Mesangial cell (primary cell): Measurements from ENCODE around the gene CDRT4. TPM values are rescaled to one million over a fixed set of nuclear protein-coding genes. Genes with fewer than 3 reads are reported as not detected.

ENCODE experiments used
- total RNA-seq: library from RNA; depleted of rRNA; stranded (reverse); fragments of >200 nt; gene quantifications from 2 replicates; pipeline ENCODE4 v1.2.3, GENCODE V29; 2015

The CDRT4 gene
- 1.6 TPM in 1 of 2 replicates, not detected in the other for total RNA-seq

DNA sequence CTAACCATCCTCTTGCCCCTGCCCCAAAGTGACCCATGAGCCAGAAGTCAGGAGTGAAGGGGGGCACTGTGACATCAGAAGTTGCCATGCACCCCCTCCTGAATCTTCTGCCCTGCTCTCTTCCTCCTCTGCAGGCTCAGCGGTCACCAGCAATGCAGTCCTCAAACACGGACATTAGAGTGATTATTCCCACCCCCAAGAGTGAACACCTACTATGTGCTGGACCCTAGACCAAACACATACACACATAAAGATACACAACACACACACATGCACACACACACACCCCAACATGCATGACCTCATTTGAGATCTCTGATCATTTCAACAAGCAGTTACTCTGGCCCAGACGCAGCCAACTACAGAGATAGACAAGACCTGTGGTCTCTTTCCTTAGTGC lies at the start of gene CDRT4:
CDRT4 (minus strand) TSS at position 30 of the 400 bp plus-strand sequence. CDS start 27,383 bp downstream, outside the sequence.

Other genes with a start within 250 kb of the CDRT4 start
- gene PMP22, start 202.3 kb downstream of the CDRT4 start, total RNA-seq = 14.5 and 29.9 TPM in 2 replicates
- not detected in 2 replicates for gene TEKT3, start 126.0 kb downstream of the CDRT4 start, total RNA-seq
- gene TVP23C, start 95.9 kb upstream of the CDRT4 start, total RNA-seq = 2.6 and 7.4 TPM in 2 replicates
- not detected in 2 replicates for gene FBXW10B, start 152.1 kb upstream of the CDRT4 start, total RNA-seq
- 27.9 and 32.1 TPM in 2 replicates for gene TRIM16, start 216.7 kb upstream of the CDRT4 start, total RNA-seq
- gene ZNF286A, start 232.1 kb upstream of the CDRT4 start, total RNA-seq = 29.2 and 29.3 TPM in 2 replicates